SK-N-MC (cell line): ENCODE results near the gene CLIC4.
"Not testable (repeated sequence)": the region's sequence is repeated elsewhere in the genome, so short reads cannot be mapped to it uniquely, and the experiment has no call there.

Experiments used
- DNase-seq: peaks from one replicate; pipeline ENCODE4 v3.0.0-alpha.2; 2011; ENCODE audit warnings: low read depth, low spot score
- H3K27ac ChIP-seq: fragments of 200-600 bp; sonication (generic); 2 replicates; pipeline ENCODE4 v1.5.1; 2016; ENCODE audit warnings: mixed run types
- H3K36me3 ChIP-seq: fragments of 200-600 bp; sonication (generic); 2 replicates; pipeline ENCODE4 v1.6.1; 2017; ENCODE audit warnings: antibody characterized with exemption, low read length, mixed read lengths; ENCODE audit not compliant: insufficient read depth
- H3K4me3 ChIP-seq: fragments of 200-600 bp; sonication (generic); 2 replicates; pipeline ENCODE4 v1.5.1; 2016
- H3K9ac ChIP-seq: fragments of 200-600 bp; sonication (generic); 2 replicates; pipeline ENCODE4 v1.8.0; 2017; ENCODE audit warnings: mixed run types, mixed read lengths; ENCODE audit not compliant: insufficient read length
- H3K9me3 ChIP-seq: fragments of 200-600 bp; sonication (generic); 2 replicates; pipeline ENCODE4 v1.6.1; 2017; ENCODE audit warnings: low read depth, mild to moderate bottlenecking, antibody characterized with exemption, low read length, moderate library complexity, mixed read lengths
- EZH2 ChIP-seq: fragments of 200-600 bp; sonication (generic); IDR thresholded peaks from one replicate; pipeline ENCODE4 v1.6.1; 2017; ENCODE audit warnings: antibody characterized with exemption
- FOXP2 ChIP-seq: optimal IDR thresholded peaks from 2 replicates; pipeline ENCODE3; 2011; ENCODE audit warnings: mild to moderate bottlenecking, moderate library complexity; ENCODE audit not compliant: insufficient read depth; ENCODE audit errors: extremely low read length, control extremely low read depth
- POLR2AphosphoS5 ChIP-seq: IDR thresholded peaks from 2 replicates; pipeline ENCODE4 v1.6.1; 2012; ENCODE audit warnings: mild to moderate bottlenecking, low read depth, low read length, borderline replicate concordance

Gene CLIC4

GRCh38 chr1:24725209-24725651 is 20.0 kb upstream of the CLIC4 start:
- H3K36me3 ChIP-seq, result no peaks in the 10 kb centered on the region
- no peak overlapping the region for H3K4me3 ChIP-seq
- TF ChIP-seq FOXP2 (no peak), EZH2 (no peak)
- H3K9ac ChIP-seq, result no peak overlapping the region
- DNase-seq, result no peak
- no peaks in the 10 kb centered on the region for H3K9me3 ChIP-seq
- no peak overlapping the region for H3K27ac ChIP-seq

- DNase-seq, result no peak
- Histone ChIP-seq H3K9me3 (no peaks in the 10 kb centered on the region), H3K4me3 (no peak overlapping the region), H3K36me3 (no peaks in the 10 kb centered on the region), H3K27ac (no peak overlapping the region), H3K9ac (no peak overlapping the region)
- TF ChIP-seq FOXP2 (no peak), POLR2AphosphoS5 (no peak), EZH2 (no peak)
Measured at GRCh38 chr1:24726741-24727140, 18.5 kb upstream of the CLIC4 start.

- TF ChIP-seq EZH2 (no peak), FOXP2 (no peak), POLR2AphosphoS5 (no peak)
- H3K9me3 ChIP-seq, result no peaks in the 10 kb centered on the region
- no peak overlapping the region for H3K4me3 ChIP-seq
- no peak for DNase-seq
- H3K9ac ChIP-seq, result no peak overlapping the region
- no peak overlapping the region for H3K27ac ChIP-seq
- H3K36me3 ChIP-seq, result no peaks in the 10 kb centered on the region
Measured at GRCh38 chr1:24727501-24728216, 17.6 kb upstream of the CLIC4 start.

GRCh38 chr1:24728982-24729381 is 16.3 kb upstream of the CLIC4 start:
- no peaks in the 10 kb centered on the region for H3K36me3 ChIP-seq
- no peak overlapping the region for H3K27ac ChIP-seq
- TF ChIP-seq POLR2AphosphoS5 (no peak), FOXP2 (no peak), EZH2 (no peak)
- no peak overlapping the region for H3K9ac ChIP-seq
- no peak for DNase-seq
- H3K9me3 ChIP-seq, result no peaks in the 10 kb centered on the region
- H3K4me3 ChIP-seq, result no peak overlapping the region

- H3K4me3 ChIP-seq, result no peak overlapping the region
- no peaks in the 10 kb centered on the region for H3K36me3 ChIP-seq
- H3K9ac ChIP-seq, result no peak overlapping the region
- no peak for TF ChIP-seq POLR2AphosphoS5
- no peak for TF ChIP-seq FOXP2
- no peak for TF ChIP-seq EZH2
- H3K9me3 ChIP-seq, result no peaks in the 10 kb centered on the region
- no peak for DNase-seq
- H3K27ac ChIP-seq, result 0 out of 2 replicates have a peak overlapping the region, but pooled peaks have one; percentile 40
Measured at GRCh38 chr1:24732186-24732885, 12.9 kb upstream of the CLIC4 start.

GRCh38 chr1:24733342-24733741 is 11.9 kb upstream of the CLIC4 start:
- not testable (repeated sequence) for H3K4me3 ChIP-seq, DNase-seq, H3K9ac ChIP-seq, H3K9me3 ChIP-seq, H3K36me3 ChIP-seq, H3K27ac ChIP-seq

GRCh38 chr1:24735156-24735508 is 10.1 kb upstream of the CLIC4 start:
- peak overlapping the region; percentile 57; the same call in 1 of the 2 replicates for H3K4me3 ChIP-seq
- H3K27ac ChIP-seq, result peak overlapping the region; percentile 91
- no peaks in the 10 kb centered on the region for H3K9me3 ChIP-seq
- no peaks in the 10 kb centered on the region for H3K36me3 ChIP-seq
- TF ChIP-seq POLR2AphosphoS5 (no peak), FOXP2 (no peak), EZH2 (no peak)
- H3K9ac ChIP-seq, result peak overlapping the region; percentile 16
- no peak for DNase-seq

GRCh38 chr1:24735509-24736375 is 9.5 kb upstream of the CLIC4 start:
- H3K36me3 ChIP-seq, result no peaks in the 10 kb centered on the region
- no peak for DNase-seq
- peak overlapping the region; percentile 16 for H3K9ac ChIP-seq
- peak overlapping the region; percentile 57 for H3K4me3 ChIP-seq
- H3K27ac ChIP-seq, result peak overlapping the region; percentile 91
- TF ChIP-seq POLR2AphosphoS5, result peak; percentile 47
- no peak for TF ChIP-seq EZH2
- H3K9me3 ChIP-seq, result no peaks in the 10 kb centered on the region
